Uterus (tissue), 2 donors: Measurements from ENCODE around the gene SLC35F3.

Source experiments
- CTCF ChIP-seq, 4 experiments: fragments of 200-600 bp in 2 of 4; fragments of 450-650 bp in 2 of 4; sonication (generic) in 2 of 4; IDR thresholded peaks; one replicate each; pipeline ENCODE4 v1.5.1; 2016 to 2019; ENCODE audit warnings: antibody characterized with exemption in 4 of 4, mild to moderate bottlenecking in 2 of 4, moderate library complexity in 1 of 4
- POLR2A ChIP-seq, 2 donors: fragments of 450-650 bp; IDR thresholded peaks; one replicate each; pipeline ENCODE4 v1.6.1; 2016; ENCODE audit warnings: antibody characterized with exemption in 2 of 2, mild to moderate bottlenecking in 1 of 2, moderate library complexity in 1 of 2

GRCh38 chr1:233939451-233939850 is 35.0 kb downstream of the SLC35F3 start:
- TF ChIP-seq CTCF (IDR thresholded peaks at IDR 0.05) (no peak), POLR2A (IDR thresholded peaks at IDR 0.05) (no peak)
